GM12873 (cell line): ENCODE data around the gene CFAP99.

Source experiments
- CTCF ChIP-seq: IDR thresholded peaks from 2 replicates; pipeline ENCODE4 v1.5.1; 2012; ENCODE audit warnings: low read depth, mild to moderate bottlenecking, moderate library complexity, low read length, control low read depth; ENCODE audit not compliant: insufficient read depth; ENCODE audit errors: missing control alignments

Gene CFAP99

GRCh38 chr4:2510351-2511259, 91.8 kb downstream of the CFAP99 start:
- TF ChIP-seq CTCF, result no peak

- TF ChIP-seq CTCF, result no peak
These were observed 92.9 kb downstream of the CFAP99 start for GRCh38 chr4:2511645-2512131.
